PFSK-1 (cell line): Measurements from ENCODE around the gene BTBD9.

ENCODE experiments used
- POLR2AphosphoS5 ChIP-seq: IDR thresholded peaks from 2 replicates; pipeline ENCODE4 v1.6.1; 2012; ENCODE audit warnings: low read depth, mild to moderate bottlenecking, control low read depth, low read length, moderate library complexity
- TAF1 ChIP-seq: IDR thresholded peaks from 2 replicates; pipeline ENCODE4 v1.6.1; 2012; ENCODE audit warnings: low read length, control low read depth, borderline replicate concordance; ENCODE audit not compliant: insufficient read depth
- TF ChIP-seq, protein P1 (sequence below), 2 experiments: IDR thresholded peaks; 2 replicates each; pipeline versions ENCODE4 v1.6.1 to v1.8.0; 2011 to 2012; ENCODE audit warnings: low read depth in 2 of 2, low read length in 2 of 2, control low read depth in 1 of 2, inconsistent platforms in 1 of 2, mild to moderate bottlenecking in 1 of 2, moderate library complexity in 1 of 2; ENCODE audit not compliant: insufficient read depth in 1 of 2

GRCh38 chr6:38517005-38517404 is 122.7 kb downstream of the BTBD9 start:
- TF ChIP-seq POLR2AphosphoS5 (no peak), TAF1 (no peak)
- TF ChIP-seq, protein P1, sequence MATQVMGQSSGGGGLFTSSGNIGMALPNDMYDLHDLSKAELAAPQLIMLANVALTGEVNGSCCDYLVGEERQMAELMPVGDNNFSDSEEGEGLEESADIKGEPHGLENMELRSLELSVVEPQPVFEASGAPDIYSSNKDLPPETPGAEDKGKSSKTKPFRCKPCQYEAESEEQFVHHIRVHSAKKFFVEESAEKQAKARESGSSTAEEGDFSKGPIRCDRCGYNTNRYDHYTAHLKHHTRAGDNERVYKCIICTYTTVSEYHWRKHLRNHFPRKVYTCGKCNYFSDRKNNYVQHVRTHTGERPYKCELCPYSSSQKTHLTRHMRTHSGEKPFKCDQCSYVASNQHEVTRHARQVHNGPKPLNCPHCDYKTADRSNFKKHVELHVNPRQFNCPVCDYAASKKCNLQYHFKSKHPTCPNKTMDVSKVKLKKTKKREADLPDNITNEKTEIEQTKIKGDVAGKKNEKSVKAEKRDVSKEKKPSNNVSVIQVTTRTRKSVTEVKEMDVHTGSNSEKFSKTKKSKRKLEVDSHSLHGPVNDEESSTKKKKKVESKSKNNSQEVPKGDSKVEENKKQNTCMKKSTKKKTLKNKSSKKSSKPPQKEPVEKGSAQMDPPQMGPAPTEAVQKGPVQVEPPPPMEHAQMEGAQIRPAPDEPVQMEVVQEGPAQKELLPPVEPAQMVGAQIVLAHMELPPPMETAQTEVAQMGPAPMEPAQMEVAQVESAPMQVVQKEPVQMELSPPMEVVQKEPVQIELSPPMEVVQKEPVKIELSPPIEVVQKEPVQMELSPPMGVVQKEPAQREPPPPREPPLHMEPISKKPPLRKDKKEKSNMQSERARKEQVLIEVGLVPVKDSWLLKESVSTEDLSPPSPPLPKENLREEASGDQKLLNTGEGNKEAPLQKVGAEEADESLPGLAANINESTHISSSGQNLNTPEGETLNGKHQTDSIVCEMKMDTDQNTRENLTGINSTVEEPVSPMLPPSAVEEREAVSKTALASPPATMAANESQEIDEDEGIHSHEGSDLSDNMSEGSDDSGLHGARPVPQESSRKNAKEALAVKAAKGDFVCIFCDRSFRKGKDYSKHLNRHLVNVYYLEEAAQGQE (IDR thresholded peaks at IDR 0.05; ENCODE audit: insufficient read depth in 1 of 2, low read depth in 2 of 2, low read length in 2 of 2), result no peak
